ENCODE results near the gene WDR4.

WDR4 gene

DNA sequence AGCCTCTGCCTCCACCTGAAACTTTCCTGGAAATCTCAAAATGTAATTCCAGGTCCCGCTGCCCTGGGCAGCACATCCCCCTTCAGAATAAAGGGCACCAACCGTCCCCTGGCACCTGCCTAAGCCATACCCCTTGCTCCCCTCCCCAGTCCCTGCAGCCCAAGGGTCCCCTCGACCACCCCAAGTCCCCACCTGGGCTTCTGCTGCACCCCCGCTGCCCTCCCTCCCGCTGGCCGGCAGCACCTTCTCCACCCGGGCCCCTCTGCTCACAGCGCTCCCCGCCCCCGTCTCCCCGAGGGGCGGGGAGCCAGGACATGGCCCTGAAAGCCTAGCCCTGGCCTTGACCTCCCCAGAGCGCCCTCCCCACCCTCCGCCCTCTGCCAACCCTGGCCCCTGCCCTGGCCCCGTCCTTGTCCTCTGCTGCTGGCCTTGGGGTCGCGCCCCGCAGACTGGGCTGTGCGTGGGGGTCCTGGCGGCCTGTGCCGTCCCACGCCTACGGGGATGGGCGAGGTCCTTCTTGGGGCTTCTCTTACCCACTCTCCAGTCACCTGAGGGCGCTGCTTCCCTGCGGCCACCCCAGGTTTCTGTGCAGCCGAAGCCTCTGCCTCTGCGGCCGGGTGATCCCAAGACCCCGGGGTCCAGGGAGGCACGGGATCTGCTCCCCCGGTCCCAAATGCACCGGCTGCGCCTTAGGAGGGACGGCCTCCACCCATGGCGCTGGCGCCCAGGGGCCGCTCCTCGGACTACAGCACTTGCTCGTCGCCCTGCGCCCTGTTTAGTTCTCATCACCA, 41.7 kb downstream of the WDR4 start:
- Histone ChIP-seq H3F3A (ENCODE audit: insufficient read depth, low read length) (no peaks in the 10 kb centered on the region), H2AFZ (ENCODE audit: low read length) (no peak overlapping the region), H3K9me3 (ENCODE audit: low read length) (no peaks in the 10 kb centered on the region), H3K36me3 (ENCODE audit: insufficient read depth, low read length) (peaks cover 37% of the 10 kb centered on the region), H3K27ac (ENCODE audit: low read depth, low read length, poor library complexity, severe bottlenecking) (no peak overlapping the region), H3K27me3 (ENCODE audit: insufficient read depth, low read length) (no peaks in the 10 kb centered on the region), H3K4me2 (ENCODE audit: low read length) (no peak overlapping the region), H3K9ac (ENCODE audit: low read length) (no peak overlapping the region), H3K4me3 (ENCODE audit: low read depth, low read length, poor library complexity, severe bottlenecking) (no peak overlapping the region), H3K79me2 (ENCODE audit: insufficient read depth, low read length) (no peaks in the 10 kb centered on the region), H3K4me1 (ENCODE audit: insufficient read depth, low read length, severe bottlenecking) (no peaks in the 10 kb centered on the region), H3K9me2 (ENCODE audit: low read depth, low read length) (no peaks in the 10 kb centered on the region), H4K20me1 (ENCODE audit: insufficient read depth, low read length) (no peaks in the 10 kb centered on the region)
- no peak for TF ChIP-seq EZH2 (IDR thresholded peaks at IDR 0.05; ENCODE audit: borderline replicate concordance, low read length)
- TF ChIP-seq, protein P1, sequence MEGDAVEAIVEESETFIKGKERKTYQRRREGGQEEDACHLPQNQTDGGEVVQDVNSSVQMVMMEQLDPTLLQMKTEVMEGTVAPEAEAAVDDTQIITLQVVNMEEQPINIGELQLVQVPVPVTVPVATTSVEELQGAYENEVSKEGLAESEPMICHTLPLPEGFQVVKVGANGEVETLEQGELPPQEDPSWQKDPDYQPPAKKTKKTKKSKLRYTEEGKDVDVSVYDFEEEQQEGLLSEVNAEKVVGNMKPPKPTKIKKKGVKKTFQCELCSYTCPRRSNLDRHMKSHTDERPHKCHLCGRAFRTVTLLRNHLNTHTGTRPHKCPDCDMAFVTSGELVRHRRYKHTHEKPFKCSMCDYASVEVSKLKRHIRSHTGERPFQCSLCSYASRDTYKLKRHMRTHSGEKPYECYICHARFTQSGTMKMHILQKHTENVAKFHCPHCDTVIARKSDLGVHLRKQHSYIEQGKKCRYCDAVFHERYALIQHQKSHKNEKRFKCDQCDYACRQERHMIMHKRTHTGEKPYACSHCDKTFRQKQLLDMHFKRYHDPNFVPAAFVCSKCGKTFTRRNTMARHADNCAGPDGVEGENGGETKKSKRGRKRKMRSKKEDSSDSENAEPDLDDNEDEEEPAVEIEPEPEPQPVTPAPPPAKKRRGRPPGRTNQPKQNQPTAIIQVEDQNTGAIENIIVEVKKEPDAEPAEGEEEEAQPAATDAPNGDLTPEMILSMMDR (IDR thresholded peaks at IDR 0.05; ENCODE audit: low read length): no peak

DNA sequence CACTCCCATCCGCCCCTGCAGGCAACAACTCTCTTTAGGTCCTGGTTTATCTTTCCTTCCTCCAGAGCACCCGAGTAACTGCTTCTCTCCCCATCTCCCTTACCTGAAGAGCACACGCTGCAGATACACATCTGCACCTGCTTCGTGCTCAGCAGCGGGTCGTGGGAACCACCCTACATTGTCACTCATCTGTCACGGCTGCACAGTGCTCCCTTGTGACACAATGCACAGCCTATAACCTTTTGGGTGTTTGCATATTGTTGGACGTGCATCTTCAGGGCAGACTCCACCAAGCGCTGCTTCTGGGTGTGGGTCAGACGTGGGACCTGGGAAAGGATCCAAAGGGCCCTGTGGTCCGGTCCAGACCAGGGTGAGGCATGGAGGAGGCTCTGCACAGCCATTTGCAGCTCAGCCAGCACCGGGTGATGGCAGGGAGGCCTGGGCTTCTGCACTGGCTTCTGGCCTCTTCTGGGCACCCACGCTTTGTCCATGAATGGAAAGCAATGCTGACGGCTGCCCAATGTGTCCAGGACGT, 42.5 kb downstream of the WDR4 start:
- Histone ChIP-seq H3K9ac (ENCODE audit: low read length) (no peak overlapping the region), H3K9me2 (ENCODE audit: low read depth, low read length) (no peaks in the 10 kb centered on the region), H3F3A (ENCODE audit: insufficient read depth, low read length) (no peaks in the 10 kb centered on the region)

DNA sequence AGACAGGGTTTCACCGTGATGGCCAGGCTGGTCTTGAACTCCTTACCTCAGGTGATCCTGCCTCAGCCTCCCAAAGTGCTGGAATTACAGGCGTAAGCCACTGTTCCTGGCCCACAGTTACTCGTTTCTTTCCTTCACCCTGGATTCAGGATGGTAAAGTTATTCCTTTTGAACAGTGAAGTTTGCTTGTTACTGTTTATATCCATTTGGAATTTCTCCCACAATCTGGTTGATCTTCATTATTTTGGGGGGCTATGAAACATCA, 43.0 kb downstream of the WDR4 start:
- Histone ChIP-seq H3F3A (ENCODE audit: insufficient read depth, low read length) (no peaks in the 10 kb centered on the region), H3K9me3 (ENCODE audit: low read length) (no peaks in the 10 kb centered on the region)
- TF ChIP-seq, protein P1 (IDR thresholded peaks at IDR 0.05; ENCODE audit: low read length): no peak
- TF ChIP-seq EZH2 (IDR thresholded peaks at IDR 0.05; ENCODE audit: borderline replicate concordance, low read length): no peak

More for the DNA sequence above, 42.5 kb downstream of the WDR4 start:
- no peaks in the 10 kb centered on the region for H3K79me2 ChIP-seq (ENCODE audit: insufficient read depth, low read length)
- peaks cover 30% of the 10 kb centered on the region for H3K36me3 ChIP-seq (ENCODE audit: insufficient read depth, low read length)
- H2AFZ ChIP-seq (ENCODE audit: low read length): no peak overlapping the region
- no peaks in the 10 kb centered on the region for H3K9me3 ChIP-seq (ENCODE audit: low read length)
- H4K20me1 ChIP-seq (ENCODE audit: insufficient read depth, low read length): no peaks in the 10 kb centered on the region
- no peak overlapping the region for H3K4me3 ChIP-seq (ENCODE audit: low read depth, low read length, poor library complexity, severe bottlenecking)
- no peak overlapping the region for H3K27ac ChIP-seq (ENCODE audit: low read depth, low read length, poor library complexity, severe bottlenecking)
- H3K4me2 ChIP-seq (ENCODE audit: low read length): no peak overlapping the region
- H3K27me3 ChIP-seq (ENCODE audit: insufficient read depth, low read length): no peaks in the 10 kb centered on the region
- no peaks in the 10 kb centered on the region for H3K4me1 ChIP-seq (ENCODE audit: insufficient read depth, low read length, severe bottlenecking)
- TF ChIP-seq, protein P1 (IDR thresholded peaks at IDR 0.05; ENCODE audit: low read length): no peak
- TF ChIP-seq EZH2 (IDR thresholded peaks at IDR 0.05; ENCODE audit: borderline replicate concordance, low read length): no peak

More for the DNA sequence above, 43.0 kb downstream of the WDR4 start:
- Histone ChIP-seq H3K9ac (ENCODE audit: low read length) (no peak overlapping the region), H3K4me1 (ENCODE audit: insufficient read depth, low read length, severe bottlenecking) (no peaks in the 10 kb centered on the region), H3K9me2 (ENCODE audit: low read depth, low read length) (no peaks in the 10 kb centered on the region), H3K4me3 (ENCODE audit: low read depth, low read length, poor library complexity, severe bottlenecking) (no peak overlapping the region), H3K27me3 (ENCODE audit: insufficient read depth, low read length) (no peaks in the 10 kb centered on the region), H3K36me3 (ENCODE audit: insufficient read depth, low read length) (peaks cover 25% of the 10 kb centered on the region), H4K20me1 (ENCODE audit: insufficient read depth, low read length) (no peaks in the 10 kb centered on the region), H3K27ac (ENCODE audit: low read depth, low read length, poor library complexity, severe bottlenecking) (no peak overlapping the region), H2AFZ (ENCODE audit: low read length) (no peak overlapping the region), H3K4me2 (ENCODE audit: low read length) (no peak overlapping the region), H3K79me2 (ENCODE audit: insufficient read depth, low read length) (no peaks in the 10 kb centered on the region)
